Bronchus fibroblast of lung (primary cell): ENCODE results near the gene COPB2. TPM values are rescaled to one million over a fixed set of nuclear protein-coding genes. Genes with fewer than 3 reads are reported as not detected.

Experiments
- total RNA-seq: library from RNA; depleted of rRNA; stranded (reverse); fragments of >200 nt; gene quantifications from 2 replicates; pipeline ENCODE4 v1.2.3, GENCODE V29; 2015

COPB2 gene
- total RNA-seq = 156 and 169 TPM in 2 replicates

DNA sequence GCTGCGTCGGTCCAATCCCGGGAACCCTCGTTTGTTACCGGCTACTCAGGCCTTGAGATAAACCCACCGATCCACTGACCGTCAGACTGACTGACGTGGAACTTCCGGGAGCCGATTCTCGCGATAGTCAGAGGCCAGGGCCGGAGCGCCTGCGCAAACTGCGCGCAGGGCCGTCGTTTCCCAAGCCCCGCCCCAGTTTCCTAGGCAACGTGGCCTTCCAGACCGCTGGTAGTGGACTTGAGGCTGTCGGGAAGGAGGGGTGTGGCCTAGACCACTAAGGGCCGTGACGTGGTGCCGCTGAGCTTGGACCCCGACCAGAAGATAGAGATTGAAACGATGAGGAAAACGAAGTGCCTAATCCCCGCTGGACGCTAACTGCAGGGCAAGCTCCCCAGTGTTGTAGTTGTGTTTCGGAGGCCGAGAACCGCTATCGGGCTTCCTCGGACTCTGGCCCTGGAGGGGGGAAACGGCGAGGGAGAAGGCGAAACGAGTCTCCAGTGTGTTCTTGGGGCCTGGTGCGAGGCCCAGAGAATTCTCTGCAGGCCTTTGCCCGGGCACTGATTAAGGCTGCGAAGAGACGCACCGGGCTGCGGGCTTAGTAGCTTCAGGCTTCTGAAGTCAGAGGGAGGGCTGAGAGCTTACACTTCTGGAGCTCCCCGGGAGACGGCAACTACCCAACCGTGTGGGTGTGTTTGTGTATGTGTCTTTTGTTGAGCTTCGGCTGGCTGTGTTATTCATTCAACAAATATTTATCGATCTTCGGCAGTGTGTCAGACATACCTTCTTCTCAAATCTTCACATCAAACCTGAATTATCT lies at the start of gene COPB2:
Gene COPB2 (minus strand): TSS at position 96 of the 817 bp plus-strand sequence. CDS start 97 bp downstream, outside the sequence.

DNA sequence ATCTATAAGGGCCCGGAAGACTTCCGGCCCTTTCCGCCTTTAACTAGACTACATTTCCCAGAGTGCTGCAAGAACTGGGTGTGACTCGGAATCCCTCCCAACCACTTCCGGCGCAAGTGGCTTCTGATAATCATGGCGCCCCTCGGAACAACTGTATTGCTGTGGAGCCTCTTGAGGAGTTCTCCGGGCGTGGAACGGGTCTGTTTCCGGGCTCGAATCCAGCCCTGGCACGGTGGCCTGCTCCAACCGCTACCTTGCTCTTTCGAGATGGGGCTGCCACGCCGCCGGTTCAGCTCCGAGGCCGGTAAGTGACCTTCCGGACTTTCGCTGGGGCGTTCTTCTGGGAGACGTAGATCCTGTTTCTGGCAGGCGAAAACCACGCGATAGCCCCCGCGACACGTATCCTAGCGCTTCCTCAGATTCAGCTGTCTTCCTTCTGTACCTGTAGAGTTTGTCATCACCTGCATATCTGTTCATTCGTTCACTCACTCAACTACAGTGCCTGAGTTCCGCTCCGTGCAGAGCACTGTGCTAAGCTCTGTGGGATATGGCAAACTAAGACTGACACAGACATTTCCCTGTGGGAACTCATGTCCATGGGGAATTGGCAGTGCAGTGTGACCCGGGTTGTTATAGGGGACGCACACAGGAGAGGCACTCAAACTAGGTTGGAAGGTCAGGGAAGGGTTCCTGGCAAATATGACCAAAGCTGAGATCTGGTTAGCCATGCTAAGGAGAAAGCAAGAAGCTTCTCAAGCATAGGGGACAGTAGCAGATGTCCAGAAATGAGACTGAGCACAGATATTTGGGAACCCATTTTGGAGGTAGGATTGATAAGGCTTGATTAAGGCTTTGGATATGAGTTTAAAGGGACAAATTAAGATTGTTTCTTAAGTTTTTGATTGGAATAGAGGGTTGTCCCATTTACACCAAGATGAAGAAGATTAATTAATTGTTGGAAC lies 45.3 kb downstream of the COPB2 start, which contains the start of gene MRPS22:
Gene MRPS22 (plus strand): TSS at position 126 of the 962 bp plus-strand sequence. CDS start 7 bp downstream, at position 133.

Other genes with a start within 250 kb of the COPB2 start
- 71.7 and 75.3 TPM in 2 replicates for gene MRPS22, start 45.6 kb downstream of the COPB2 start, total RNA-seq
- gene RBP2, start 86.9 kb upstream of the COPB2 start, total RNA-seq = not detected in 2 replicates
- 42.5 and 45.9 TPM in 2 replicates for gene RBP1, start 150.1 kb upstream of the COPB2 start, total RNA-seq